ENCODE data around the gene OR10A4.

- TF ChIP-seq GATA3 (IDR thresholded peaks at IDR 0.05; ENCODE audit: low read depth, low read length) (no peak), GATA2 (IDR thresholded peaks at IDR 0.05; ENCODE audit: low read depth, low read length) (no peak)
Observed at GRCh38 chr11:6911948-6912347, 35.5 kb downstream of the OR10A4 start.
